ENCODE data around the gene BTBD7. TPM values are rescaled to one million over a fixed set of nuclear protein-coding genes. Genes with fewer than 3 reads are reported as not detected.
A peak's percentile ranks its signal among the peaks of the same experiment; 100 is the strongest.

Gene BTBD7
- total RNA-seq, 2 experiments from 2014 or later: 12.5 to 12.6 TPM

GRCh38 chr14:93232159-93232558 is 100.7 kb downstream of the BTBD7 start:
- no peaks in the 10 kb centered on the region for H3K9me3 Mint-ChIP-seq
- H3K36me3 Mint-ChIP-seq (ENCODE audit: low read depth): peaks cover 24% of the 10 kb centered on the region
- CTCF ChIA-PET: no interaction called here
- intact Hi-C loops (cut with DNase I, micrococcal nuclease): loop anchor here in 1 of 2 experiments (5.0 kb wide), 1 partner anchor 660 kb away; no protein-coding TSS in a partner anchor
- DNase-seq (no peak), ATAC-seq (ENCODE audit: poor library complexity) (no peak)
- H3K4me1 Mint-ChIP-seq (ENCODE audit: low read depth): peaks cover 11% of the 10 kb centered on the region
- Histone ChIP-seq H3K9me3 (ENCODE audit: control insufficient read depth in 1 of 2, insufficient read depth in 1 of 2, low read length in 2 of 2) (peaks cover 0 to 12% of the 10 kb centered on the region in 2 experiments), H3K4me3 (ENCODE audit: low read length) (no peak overlapping the region), H3K27me3 (ENCODE audit: control insufficient read depth in 1 of 2, insufficient read depth in 2 of 2, low read length in 2 of 2) (no peaks in the 10 kb centered on the region), H3K4me1 (ENCODE audit: insufficient read depth, low read length) (peaks cover 17% of the 10 kb centered on the region), H3K27ac (ENCODE audit: low read depth in 1 of 2, low read length in 2 of 2) (no peak overlapping the region), H3K36me3 (ENCODE audit: insufficient read depth, low read length) (peaks cover 15% of the 10 kb centered on the region)
- H3K27me3 Mint-ChIP-seq: no peaks in the 10 kb centered on the region
- H3K27ac Mint-ChIP-seq: no peak overlapping the region
- POLR2A ChIA-PET: no interaction called here
- no peak overlapping the region for H3K4me3 Mint-ChIP-seq
- no peak for TF ChIP-seq CTCF (IDR thresholded peaks at IDR 0.05)

GRCh38 chr14:93231129-93231979 is 101.5 kb downstream of the BTBD7 start:
- H3K9me3 ChIP-seq (ENCODE audit: control insufficient read depth in 1 of 2, insufficient read depth in 1 of 2, low read length in 2 of 2): peaks cover 0 to 12% of the 10 kb centered on the region in 2 experiments
- H3K4me3 Mint-ChIP-seq: peak overlapping the region; percentile 39
- ATAC-seq (ENCODE audit: poor library complexity) (no peak), DNase-seq (peak in 1 of 14 experiments; percentile 4)
- H3K27me3 ChIP-seq (ENCODE audit: control insufficient read depth in 1 of 2, insufficient read depth in 2 of 2, low read length in 2 of 2): no peaks in the 10 kb centered on the region
- H3K4me3 ChIP-seq (ENCODE audit: low read length): peak overlapping the region; percentile 12
- no peak for TF ChIP-seq CTCF (IDR thresholded peaks at IDR 0.05)
- H3K36me3 Mint-ChIP-seq (ENCODE audit: low read depth): peaks cover 31% of the 10 kb centered on the region
- H3K27ac Mint-ChIP-seq: no peak overlapping the region
- peaks cover 17% of the 10 kb centered on the region for H3K4me1 ChIP-seq (ENCODE audit: insufficient read depth, low read length)
- H3K36me3 ChIP-seq (ENCODE audit: insufficient read depth, low read length): peaks cover 20% of the 10 kb centered on the region
- POLR2A ChIA-PET: no interaction called here
- CTCF ChIA-PET: no interaction called here
- H3K27ac ChIP-seq (ENCODE audit: low read depth in 1 of 2, low read length in 2 of 2): no peak overlapping the region
- no peaks in the 10 kb centered on the region for H3K9me3 Mint-ChIP-seq
- intact Hi-C loops (cut with DNase I, micrococcal nuclease): loop anchor here in 1 of 2 experiments (5.0 kb wide), 1 partner anchor 661 kb away; no protein-coding TSS in a partner anchor
- no peaks in the 10 kb centered on the region for H3K27me3 Mint-ChIP-seq
- H3K4me1 Mint-ChIP-seq (ENCODE audit: low read depth): peaks cover 11% of the 10 kb centered on the region

- Histone ChIP-seq H3K4me1 (ENCODE audit: insufficient read depth, low read length) (peaks cover 17% of the 10 kb centered on the region), H3K27me3 (ENCODE audit: control insufficient read depth in 1 of 2, insufficient read depth in 2 of 2, low read length in 2 of 2) (no peaks in the 10 kb centered on the region), H3K36me3 (ENCODE audit: insufficient read depth, low read length) (peaks cover 20% of the 10 kb centered on the region), H3K9me3 (ENCODE audit: control insufficient read depth in 1 of 2, insufficient read depth in 1 of 2, low read length in 2 of 2) (peaks cover 0 to 12% of the 10 kb centered on the region in 2 experiments), H3K27ac (ENCODE audit: low read depth in 1 of 2, low read length in 2 of 2) (no peak overlapping the region), H3K4me3 (ENCODE audit: low read length) (no peak overlapping the region)
- Mint-ChIP-seq H3K4me1 (ENCODE audit: low read depth) (peaks cover 11% of the 10 kb centered on the region), H3K4me3 (peak overlapping the region; percentile 39), H3K27me3 (no peaks in the 10 kb centered on the region), H3K27ac (no peak overlapping the region), H3K36me3 (ENCODE audit: low read depth) (peaks cover 39% of the 10 kb centered on the region), H3K9me3 (no peaks in the 10 kb centered on the region)
- no peak for TF ChIP-seq CTCF (IDR thresholded peaks at IDR 0.05)
- intact Hi-C loops (cut with DNase I, micrococcal nuclease): loop anchor here in 1 of 2 experiments (5.0 kb wide), 1 partner anchor 662 kb away; no protein-coding TSS in a partner anchor
- CTCF ChIA-PET: no interaction called here
- ATAC-seq (ENCODE audit: poor library complexity): no peak
- POLR2A ChIA-PET: no interaction called here
- DNase-seq: no peak
Measured at GRCh38 chr14:93230539-93230938, 102.3 kb downstream of the BTBD7 start.
